ENCODE data around the gene KCNQ5. TPM values are rescaled to one million over a fixed set of nuclear protein-coding genes. Genes with fewer than 3 reads are reported as not detected.

The KCNQ5 gene
- total RNA-seq, 1 donor from 2014 or later: 3.9 TPM

- no peak for DNase-seq (ENCODE audit: extremely low spot score in 2 of 2)
- intact Hi-C loops (cut with DNase I): no loop called here
- Histone ChIP-seq H3K27ac (no peak overlapping the region), H3K4me1 (no peaks in the 10 kb centered on the region), H3K36me3 (no peaks in the 10 kb centered on the region), H3K4me3 (no peak overlapping the region), H3K27me3 (no peaks in the 10 kb centered on the region), H3K9me3 (no peaks in the 10 kb centered on the region)
- TF ChIP-seq POLR2AphosphoS5 (IDR thresholded peaks at IDR 0.05; ENCODE audit: insufficient read depth in 1 of 2, low read depth in 1 of 2) (no peak), POLR2A (IDR thresholded peaks at IDR 0.05) (no peak), CTCF (IDR thresholded peaks at IDR 0.05) (no peak)
Measured at GRCh38 chr6:73086726-73087125, 464.9 kb downstream of the KCNQ5 start.

GRCh38 chr6:73088138-73088813 is 466.4 kb downstream of the KCNQ5 start:
- DNase-seq (ENCODE audit: extremely low spot score in 2 of 2): no peak
- TF ChIP-seq POLR2A (IDR thresholded peaks at IDR 0.05): no peak
- no peak for TF ChIP-seq CTCF (IDR thresholded peaks at IDR 0.05)
- TF ChIP-seq POLR2AphosphoS5 (IDR thresholded peaks at IDR 0.05; ENCODE audit: insufficient read depth in 1 of 2, low read depth in 1 of 2): no peak
- Histone ChIP-seq H3K4me3 (no peak overlapping the region), H3K4me1 (no peaks in the 10 kb centered on the region), H3K9me3 (no peaks in the 10 kb centered on the region), H3K27me3 (no peaks in the 10 kb centered on the region), H3K36me3 (no peaks in the 10 kb centered on the region), H3K27ac (no peak overlapping the region)
- intact Hi-C loops (cut with DNase I): no loop called here

DNA sequence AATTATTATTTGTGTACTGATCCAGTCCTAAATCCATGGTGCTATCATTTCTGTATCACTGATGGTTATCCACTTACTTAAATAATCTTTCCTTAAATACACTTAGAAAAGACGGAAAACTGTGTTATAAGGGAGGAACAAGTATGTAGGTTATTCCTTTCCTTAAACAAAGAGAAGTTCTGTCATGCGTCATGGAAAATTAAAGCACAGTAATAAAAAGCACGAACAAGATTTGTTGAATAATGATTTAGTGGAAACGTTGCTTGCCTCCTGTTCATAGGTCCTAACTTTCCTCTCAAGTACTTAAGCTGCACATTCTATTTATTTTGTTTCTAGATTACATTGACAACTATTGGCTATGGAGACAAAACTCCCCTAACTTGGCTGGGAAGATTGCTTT is 483.1 kb downstream of the KCNQ5 start:
- intact Hi-C loops (cut with DNase I): no loop called here
- Histone ChIP-seq H3K27ac (no peak overlapping the region), H3K36me3 (no peaks in the 10 kb centered on the region), H3K27me3 (no peaks in the 10 kb centered on the region), H3K9me3 (no peaks in the 10 kb centered on the region), H3K4me3 (no peak overlapping the region), H3K4me1 (no peaks in the 10 kb centered on the region)
- no peak for DNase-seq (ENCODE audit: extremely low spot score in 2 of 2)
- TF ChIP-seq CTCF (IDR thresholded peaks at IDR 0.05): no peak
- no peak for TF ChIP-seq POLR2AphosphoS5 (IDR thresholded peaks at IDR 0.05; ENCODE audit: insufficient read depth in 1 of 2, low read depth in 1 of 2)
- TF ChIP-seq POLR2A (IDR thresholded peaks at IDR 0.05): no peak

- Histone ChIP-seq H3K9me3 (no peaks in the 10 kb centered on the region), H3K27me3 (no peaks in the 10 kb centered on the region), H3K4me3 (no peak overlapping the region), H3K4me1 (no peaks in the 10 kb centered on the region), H3K27ac (no peak overlapping the region), H3K36me3 (no peaks in the 10 kb centered on the region)
- intact Hi-C loops (cut with DNase I): no loop called here
- DNase-seq (ENCODE audit: extremely low spot score in 2 of 2): no peak
- no peak for TF ChIP-seq POLR2AphosphoS5 (IDR thresholded peaks at IDR 0.05; ENCODE audit: insufficient read depth in 1 of 2, low read depth in 1 of 2)
- no peak for TF ChIP-seq CTCF (IDR thresholded peaks at IDR 0.05)
- TF ChIP-seq POLR2A (IDR thresholded peaks at IDR 0.05): no peak
Measured at GRCh38 chr6:73107016-73107415, 485.2 kb downstream of the KCNQ5 start.

GRCh38 chr6:73108949-73109348 is 487.1 kb downstream of the KCNQ5 start:
- no peak for DNase-seq (ENCODE audit: extremely low spot score in 2 of 2)
- Histone ChIP-seq H3K4me1 (no peaks in the 10 kb centered on the region), H3K9me3 (no peaks in the 10 kb centered on the region), H3K36me3 (no peaks in the 10 kb centered on the region), H3K27me3 (no peaks in the 10 kb centered on the region), H3K27ac (no peak overlapping the region), H3K4me3 (no peak overlapping the region)
- intact Hi-C loops (cut with DNase I): no loop called here
- TF ChIP-seq POLR2AphosphoS5 (IDR thresholded peaks at IDR 0.05; ENCODE audit: insufficient read depth in 1 of 2, low read depth in 1 of 2): no peak
- TF ChIP-seq CTCF (IDR thresholded peaks at IDR 0.05): no peak
- TF ChIP-seq POLR2A (IDR thresholded peaks at IDR 0.05): no peak

All from vagina (tissue), 2 donors.